H7 (cell line): ENCODE data around the gene NSUN2. TPM values are rescaled to one million over a fixed set of nuclear protein-coding genes. Genes with fewer than 3 reads are reported as not detected.

Source experiments
- DNase-seq: peaks from one replicate; pipeline ENCODE4 v3.0.0; 2012
- H3K27me3 ChIP-seq: 2 replicates; pipeline ENCODE4 v1.6.0; 2011; ENCODE audit warnings: mild to moderate bottlenecking, low read length; ENCODE audit not compliant: control insufficient read depth, insufficient read depth
- H3K36me3 ChIP-seq: replicated peaks from 2 replicates; pipeline ENCODE4 v1.5.1; 2011; ENCODE audit warnings: low read length; ENCODE audit not compliant: control insufficient read depth, insufficient read depth
- H3K4me3 ChIP-seq: 2 replicates; pipeline ENCODE4 v1.5.1; 2011; ENCODE audit warnings: low read depth, mild to moderate bottlenecking, control low read depth, low read length, moderate library complexity; ENCODE audit not compliant: insufficient read depth
- total RNA-seq: library from RNA; depleted of rRNA; stranded (reverse); fragments of >200 nt; shearing (Covaris generic); gene quantifications from 2 replicates; pipeline ENCODE4 v1.2.3, GENCODE V29; 2014

Gene NSUN2
- total RNA-seq, 1 experiment from 2014 or later = 73.1 TPM

DNA sequence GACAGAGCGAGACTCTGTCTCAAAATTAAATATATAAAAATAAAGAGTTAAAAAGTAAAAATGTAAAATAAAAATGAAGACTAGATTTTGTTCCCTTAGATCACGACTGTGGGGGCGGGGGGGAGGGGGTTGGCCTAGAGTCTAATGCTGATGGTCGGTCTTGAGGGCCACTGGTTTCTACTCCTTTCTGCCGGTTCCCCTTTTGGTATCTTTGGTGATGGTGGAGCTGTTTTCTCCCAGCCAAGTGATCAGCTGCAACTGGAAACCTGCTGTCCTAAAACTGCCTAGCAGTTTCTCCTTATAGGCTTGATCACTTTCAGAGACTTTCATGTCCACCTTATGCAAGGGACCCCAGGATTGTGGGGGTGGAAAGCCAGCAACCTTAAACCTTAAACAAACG is 1.5 kb upstream of the NSUN2 start:
- peak; percentile 63 for DNase-seq
- peak overlapping the region; percentile 79 for H3K4me3 ChIP-seq
- no peaks in the 10 kb centered on the region for H3K27me3 ChIP-seq
- peaks cover 9% of the 10 kb centered on the region for H3K36me3 ChIP-seq

GRCh38 chr5:6633469-6634245 is 813 bp upstream of the NSUN2 start:
- peak; percentile 75 for DNase-seq
- peak overlapping the region; percentile 79 for H3K4me3 ChIP-seq
- peaks cover 12% of the 10 kb centered on the region for H3K36me3 ChIP-seq
- no peaks in the 10 kb centered on the region for H3K27me3 ChIP-seq

- Histone ChIP-seq H3K27me3 (no peaks in the 10 kb centered on the region), H3K36me3 (peaks cover 14% of the 10 kb centered on the region), H3K4me3 (peak overlapping the region; percentile 79)
- DNase-seq = no peak
Measured at GRCh38 chr5:6632324-6632887, 438 bp downstream of the NSUN2 start.

DNA sequence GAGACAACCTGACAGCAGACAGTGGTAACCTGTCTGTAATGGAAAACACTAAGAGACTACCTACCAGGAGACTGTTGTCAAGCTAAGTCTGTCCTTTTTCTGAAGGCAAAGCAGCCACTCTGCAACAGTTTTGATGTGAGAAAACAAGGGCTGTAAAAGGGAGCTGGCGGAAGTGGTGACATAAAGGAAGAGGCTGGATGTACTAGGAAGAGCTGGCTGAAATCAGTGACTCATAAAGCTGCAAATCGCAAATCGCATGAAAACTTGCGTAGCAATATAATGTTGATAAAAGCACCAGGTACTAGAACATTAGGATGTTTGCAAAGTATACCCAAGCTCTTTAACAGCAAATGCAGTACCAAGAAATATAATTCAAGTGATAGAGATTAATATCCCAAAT is 1.4 kb downstream of the NSUN2 start:
- DNase-seq = no peak
- Histone ChIP-seq H3K4me3 (no peak overlapping the region), H3K36me3 (peaks cover 17% of the 10 kb centered on the region), H3K27me3 (no peaks in the 10 kb centered on the region)

DNA sequence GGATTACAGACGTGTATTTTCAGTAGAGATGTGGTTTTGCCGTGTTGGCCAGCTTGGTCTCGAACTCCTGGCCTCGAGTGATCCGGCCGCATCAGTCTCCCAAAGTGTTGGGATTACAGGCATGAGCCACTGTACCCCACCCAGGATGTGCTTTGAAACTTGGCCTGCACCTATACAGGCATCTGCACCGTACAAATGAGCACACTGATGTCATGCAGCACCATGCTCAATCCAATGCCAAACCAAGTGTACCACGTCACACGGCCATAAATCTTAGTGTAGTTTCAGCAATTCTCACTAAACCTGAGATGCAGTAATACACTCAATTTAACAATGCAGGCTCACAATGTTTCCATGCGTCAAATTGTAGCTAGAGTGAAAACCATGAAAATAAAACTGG is 6.3 kb downstream of the NSUN2 start:
- DNase-seq = no peak
- H3K36me3 ChIP-seq = peaks cover 37% of the 10 kb centered on the region
- H3K27me3 ChIP-seq = no peaks in the 10 kb centered on the region
- no peak overlapping the region for H3K4me3 ChIP-seq

- Histone ChIP-seq H3K36me3 (peaks cover 37% of the 10 kb centered on the region), H3K4me3 (no peak overlapping the region), H3K27me3 (no peaks in the 10 kb centered on the region)
- no peak for DNase-seq
Measured at GRCh38 chr5:6623941-6624340, 8.9 kb downstream of the NSUN2 start.

GRCh38 chr5:6623228-6623627 is 9.6 kb downstream of the NSUN2 start:
- Histone ChIP-seq H3K36me3 (peaks cover 37% of the 10 kb centered on the region), H3K4me3 (no peak overlapping the region), H3K27me3 (no peaks in the 10 kb centered on the region)
- DNase-seq = no peak

GRCh38 chr5:6616632-6617031 is 16.2 kb downstream of the NSUN2 start:
- no peak overlapping the region for H3K4me3 ChIP-seq
- DNase-seq = no peak
- H3K36me3 ChIP-seq = peaks cover 46% of the 10 kb centered on the region
- H3K27me3 ChIP-seq = no peaks in the 10 kb centered on the region

- H3K27me3 ChIP-seq = no peaks in the 10 kb centered on the region
- no peak overlapping the region for H3K4me3 ChIP-seq
- DNase-seq = no peak
- peaks cover 48% of the 10 kb centered on the region for H3K36me3 ChIP-seq
Measured at GRCh38 chr5:6615034-6615815, 17.6 kb downstream of the NSUN2 start.

DNA sequence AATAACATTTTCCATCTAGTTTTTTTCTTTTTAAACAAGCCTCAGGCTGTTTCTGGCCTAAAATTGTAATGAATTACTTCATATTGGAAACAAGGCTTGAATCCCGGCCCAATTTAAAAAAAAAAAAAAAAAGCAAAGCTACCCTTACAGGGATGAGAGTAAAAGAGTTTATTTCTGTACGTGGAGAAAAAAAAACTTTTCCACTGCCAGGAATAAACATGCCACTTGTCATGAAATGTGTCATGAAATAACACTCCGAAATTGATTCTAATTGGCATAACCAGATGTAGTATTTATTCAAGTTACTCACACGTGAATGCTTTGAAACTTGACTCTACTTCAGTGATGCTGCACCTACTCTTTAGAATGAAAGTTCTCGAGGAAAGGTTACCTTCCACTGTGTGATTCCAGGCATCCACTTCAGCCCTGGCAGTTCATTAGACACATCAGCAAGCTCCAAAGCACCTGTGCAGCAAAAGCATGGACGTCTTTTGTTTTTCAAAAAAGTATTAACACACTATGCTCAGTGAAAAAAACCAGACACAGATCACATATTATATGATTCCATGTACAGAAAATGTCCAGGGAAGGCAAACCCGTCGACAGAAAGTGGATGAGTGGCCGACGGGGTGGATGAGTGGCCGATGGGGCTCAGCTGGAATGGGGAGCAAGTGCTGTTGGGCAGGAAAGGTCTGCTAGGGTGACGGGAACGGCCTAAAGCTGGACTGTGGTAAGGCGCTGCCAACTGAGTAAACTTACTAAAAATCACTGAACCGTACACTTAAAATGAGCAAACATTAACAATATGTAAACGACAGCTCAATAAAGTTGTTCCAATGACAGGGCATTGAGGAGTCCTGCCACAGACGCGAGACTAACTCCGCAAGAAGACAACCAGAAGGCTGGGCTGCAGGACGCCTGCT is 21.2 kb downstream of the NSUN2 start:
- H3K27me3 ChIP-seq = no peaks in the 10 kb centered on the region
- peaks cover 56% of the 10 kb centered on the region for H3K36me3 ChIP-seq
- H3K4me3 ChIP-seq = no peak overlapping the region
- no peak for DNase-seq

GRCh38 chr5:6608016-6608415 is 24.8 kb downstream of the NSUN2 start:
- H3K36me3 ChIP-seq = peaks cover 56% of the 10 kb centered on the region
- no peaks in the 10 kb centered on the region for H3K27me3 ChIP-seq

GRCh38 chr5:6607559-6607936 is 25.3 kb downstream of the NSUN2 start:
- no peak overlapping the region for H3K4me3 ChIP-seq
- H3K36me3 ChIP-seq = peaks cover 54% of the 10 kb centered on the region
- no peaks in the 10 kb centered on the region for H3K27me3 ChIP-seq
- no peak for DNase-seq

More at GRCh38 chr5:6608016-6608415, 24.8 kb downstream of the NSUN2 start:
- H3K4me3 ChIP-seq = no peak overlapping the region
- no peak for DNase-seq

DNA sequence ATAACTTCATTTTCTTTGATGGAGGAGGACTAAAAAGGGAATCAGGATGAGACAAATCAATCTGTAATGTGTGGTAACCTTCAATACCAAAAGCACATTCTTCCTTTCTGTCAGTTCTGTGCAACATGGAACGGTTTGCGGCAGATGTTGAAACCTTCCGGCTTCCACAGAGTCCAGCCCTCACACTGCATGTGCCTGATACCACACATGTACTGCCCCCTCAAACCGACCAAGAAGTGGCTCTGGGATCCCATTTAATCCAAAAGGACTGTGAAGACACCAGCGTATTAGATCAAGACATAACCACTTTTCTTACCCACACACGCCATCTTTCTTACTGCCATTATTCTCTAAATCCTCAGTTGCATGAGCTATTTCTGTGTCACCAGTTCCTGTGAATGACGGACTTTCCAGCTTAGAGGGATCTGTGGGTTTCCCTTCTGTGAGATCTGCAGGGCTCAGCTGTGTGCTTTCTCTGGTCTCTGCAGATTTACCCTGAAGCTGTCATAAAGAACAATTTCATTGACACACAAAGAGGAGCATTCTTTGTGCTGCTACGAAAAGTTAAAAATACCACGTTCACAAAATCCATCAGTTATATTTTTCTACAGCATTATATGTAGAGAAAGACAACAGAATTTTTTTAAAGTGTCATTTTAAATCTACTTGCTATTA is 25.8 kb downstream of the NSUN2 start:
- DNase-seq = no peak
- H3K36me3 ChIP-seq = peaks cover 56% of the 10 kb centered on the region
- H3K27me3 ChIP-seq = no peaks in the 10 kb centered on the region
- H3K4me3 ChIP-seq = no peak overlapping the region

- no peak overlapping the region for H3K4me3 ChIP-seq
- H3K36me3 ChIP-seq = peaks cover 54% of the 10 kb centered on the region
- peak; percentile 39 for DNase-seq
- no peaks in the 10 kb centered on the region for H3K27me3 ChIP-seq
Measured at GRCh38 chr5:6604946-6605345, 27.9 kb downstream of the NSUN2 start.
